Vagina (tissue), 2 donors: ENCODE results near the gene DNAH8.

Experiments used
- POLR2A ChIP-seq, 2 donors: fragments of 450-650 bp; IDR thresholded peaks; one replicate each; pipeline ENCODE4 v1.6.1; 2017; ENCODE audit warnings: antibody characterized with exemption in 2 of 2, mild to moderate bottlenecking in 2 of 2, moderate library complexity in 2 of 2
- POLR2AphosphoS5 ChIP-seq, 2 donors: sonication (generic); formaldehyde crosslinking; IDR thresholded peaks; one replicate each; pipeline ENCODE4 v1.9.0; 2017; ENCODE audit warnings: antibody characterized with exemption in 2 of 2, mild to moderate bottlenecking in 2 of 2, low read depth in 1 of 2; ENCODE audit not compliant: insufficient read depth in 1 of 2
- TF ChIP-seq, protein P1 (sequence below), 3 experiments: fragments of 450-650 bp in 2 of 3; fragments of 200-600 bp in 1 of 3; sonication (generic) in 1 of 3; IDR thresholded peaks; one replicate each; pipeline ENCODE4 v1.5.1; 2017 to 2019; ENCODE audit warnings: antibody characterized with exemption in 3 of 3, mild to moderate bottlenecking in 2 of 3, moderate library complexity in 2 of 3

DNA sequence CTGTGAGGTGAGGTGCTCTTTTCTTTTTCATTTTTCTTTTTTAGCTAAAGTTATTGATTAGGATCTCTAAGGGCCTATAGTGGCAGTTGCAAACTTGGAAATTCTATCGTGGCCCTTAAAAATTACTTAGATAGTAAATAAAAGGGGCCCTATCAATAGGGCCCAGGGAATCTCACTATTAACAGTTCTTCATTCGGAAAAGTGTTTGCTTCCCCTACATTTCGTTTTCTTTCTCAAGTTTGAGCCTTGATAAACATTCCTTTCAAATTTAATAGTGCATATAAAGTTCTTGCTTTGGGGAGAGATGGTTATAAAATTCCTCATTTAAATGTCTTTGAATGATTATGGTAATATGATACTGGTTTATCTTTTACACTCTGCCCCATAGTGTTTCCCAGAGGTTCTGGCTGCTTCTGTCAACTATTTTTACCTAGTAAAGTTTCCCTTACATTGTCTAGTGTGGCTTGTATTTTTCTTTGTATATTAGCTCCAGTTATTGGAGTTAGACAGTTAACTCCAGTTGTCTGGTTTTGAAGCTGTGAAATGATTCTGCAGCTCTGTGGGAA lies 263.1 kb downstream of the DNAH8 start:
- no peak for TF ChIP-seq POLR2A (IDR thresholded peaks at IDR 0.05)
- TF ChIP-seq, protein P1, sequence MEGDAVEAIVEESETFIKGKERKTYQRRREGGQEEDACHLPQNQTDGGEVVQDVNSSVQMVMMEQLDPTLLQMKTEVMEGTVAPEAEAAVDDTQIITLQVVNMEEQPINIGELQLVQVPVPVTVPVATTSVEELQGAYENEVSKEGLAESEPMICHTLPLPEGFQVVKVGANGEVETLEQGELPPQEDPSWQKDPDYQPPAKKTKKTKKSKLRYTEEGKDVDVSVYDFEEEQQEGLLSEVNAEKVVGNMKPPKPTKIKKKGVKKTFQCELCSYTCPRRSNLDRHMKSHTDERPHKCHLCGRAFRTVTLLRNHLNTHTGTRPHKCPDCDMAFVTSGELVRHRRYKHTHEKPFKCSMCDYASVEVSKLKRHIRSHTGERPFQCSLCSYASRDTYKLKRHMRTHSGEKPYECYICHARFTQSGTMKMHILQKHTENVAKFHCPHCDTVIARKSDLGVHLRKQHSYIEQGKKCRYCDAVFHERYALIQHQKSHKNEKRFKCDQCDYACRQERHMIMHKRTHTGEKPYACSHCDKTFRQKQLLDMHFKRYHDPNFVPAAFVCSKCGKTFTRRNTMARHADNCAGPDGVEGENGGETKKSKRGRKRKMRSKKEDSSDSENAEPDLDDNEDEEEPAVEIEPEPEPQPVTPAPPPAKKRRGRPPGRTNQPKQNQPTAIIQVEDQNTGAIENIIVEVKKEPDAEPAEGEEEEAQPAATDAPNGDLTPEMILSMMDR (IDR thresholded peaks at IDR 0.05) = no peak
- no peak for TF ChIP-seq POLR2AphosphoS5 (IDR thresholded peaks at IDR 0.05; ENCODE audit: insufficient read depth in 1 of 2, low read depth in 1 of 2)
